GM19240 (cell line): ENCODE data around the gene MEP1A.
"Not testable (repeated sequence)": the region's sequence is repeated elsewhere in the genome, so short reads cannot be mapped to it uniquely, and the experiment has no call there.

Experiments used
- DNase-seq: peaks from one replicate; pipeline ENCODE4 v3.0.0; 2011; ENCODE audit warnings: low spot score; ENCODE audit not compliant: insufficient read length

Gene MEP1A

DNA sequence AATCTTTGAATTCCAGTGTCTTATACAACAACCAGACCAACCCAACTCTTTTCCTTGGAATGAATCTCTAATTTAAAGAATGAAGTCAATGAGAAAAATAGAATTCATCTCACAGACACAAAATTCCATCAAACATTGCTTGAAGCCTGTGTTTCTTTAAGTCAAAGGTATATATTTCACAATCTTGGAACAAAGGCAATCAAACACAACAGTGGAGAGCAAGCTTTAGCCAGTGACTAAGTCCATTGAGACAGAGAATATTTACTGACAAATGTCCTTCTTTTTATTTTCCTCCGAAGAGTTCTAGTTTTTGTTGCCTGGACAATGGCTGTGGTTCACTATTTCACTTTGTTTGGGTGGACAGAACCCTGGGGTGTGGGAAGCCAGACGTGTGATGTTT is 35.8 kb downstream of the MEP1A start:
- DNase-seq = no peak

DNA sequence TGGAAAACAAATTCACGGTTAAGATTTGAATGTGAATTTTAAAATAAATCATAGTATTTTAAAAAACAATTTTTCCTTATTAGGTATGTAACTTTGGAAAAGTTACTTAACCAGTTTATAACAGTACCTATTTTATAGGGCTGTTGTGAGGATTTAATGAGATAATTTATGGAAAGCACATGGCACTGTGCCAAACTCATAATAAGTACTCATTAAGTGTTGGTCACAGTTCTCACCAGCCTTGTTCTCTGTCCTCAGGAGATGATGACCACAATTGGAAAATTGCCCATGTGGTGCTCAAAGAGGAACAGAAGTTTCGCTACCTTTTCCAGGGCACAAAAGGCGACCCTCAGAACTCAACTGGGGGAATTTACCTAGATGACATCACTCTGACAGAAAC is 39.6 kb downstream of the MEP1A start:
- DNase-seq = no peak

DNA sequence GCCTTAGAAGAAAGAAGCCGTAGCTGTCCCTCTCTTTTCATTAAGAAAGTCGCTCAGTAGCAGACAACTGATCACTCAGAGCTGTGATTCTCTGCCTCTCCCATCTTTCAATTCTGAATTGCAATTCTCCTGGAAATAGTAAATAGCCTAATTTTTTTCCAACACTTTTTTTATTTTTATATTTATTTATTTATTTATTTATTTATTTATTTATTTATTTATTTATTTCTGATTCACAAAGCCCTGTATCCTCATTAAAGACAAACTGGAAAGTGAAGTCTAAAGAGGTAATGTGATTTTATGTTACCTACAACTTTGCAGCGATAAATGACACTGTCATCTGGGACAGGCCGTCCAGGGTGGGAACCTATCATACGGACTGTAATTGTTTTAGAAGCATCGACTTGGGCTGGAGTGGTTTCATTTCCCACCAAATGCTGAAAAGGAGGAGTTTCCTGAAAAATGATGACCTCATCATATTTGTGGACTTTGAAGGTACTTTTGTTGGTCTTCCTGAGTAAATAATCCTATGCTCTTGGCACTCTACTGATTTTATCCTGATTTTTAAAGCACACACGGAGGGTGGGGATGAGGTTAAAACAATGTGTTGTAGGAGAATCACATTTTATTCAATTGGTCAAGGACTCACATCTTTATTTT is 41.2 kb downstream of the MEP1A start:
- not testable (repeated sequence) for DNase-seq

GRCh38 chr6:46834991-46835390 is 41.8 kb downstream of the MEP1A start:
- DNase-seq = not testable (repeated sequence)

GRCh38 chr6:46838033-46838432 is 44.8 kb downstream of the MEP1A start:
- no peak for DNase-seq

GRCh38 chr6:46842252-46842846 is 49.2 kb downstream of the MEP1A start:
- not testable (repeated sequence) for DNase-seq

DNA sequence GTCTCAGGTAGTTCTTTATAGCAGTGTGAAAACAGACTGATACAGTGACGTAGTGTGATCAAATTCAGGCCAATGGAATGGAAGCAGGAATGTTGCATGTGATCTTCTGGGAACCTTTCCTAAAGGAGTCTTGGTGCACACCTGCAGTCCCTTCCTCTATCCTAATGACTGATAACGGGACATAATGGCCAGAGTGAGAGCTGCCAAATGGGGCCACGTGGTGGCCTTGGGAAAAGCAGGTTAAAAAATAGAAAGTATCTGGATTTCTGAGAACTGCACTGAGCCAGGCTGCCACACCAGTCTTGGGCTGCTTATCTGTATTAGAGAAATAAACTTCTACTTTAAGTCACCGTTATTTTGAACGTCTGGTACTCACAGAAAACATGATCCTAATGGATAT is 51.9 kb downstream of the MEP1A start:
- DNase-seq = no peak

DNA sequence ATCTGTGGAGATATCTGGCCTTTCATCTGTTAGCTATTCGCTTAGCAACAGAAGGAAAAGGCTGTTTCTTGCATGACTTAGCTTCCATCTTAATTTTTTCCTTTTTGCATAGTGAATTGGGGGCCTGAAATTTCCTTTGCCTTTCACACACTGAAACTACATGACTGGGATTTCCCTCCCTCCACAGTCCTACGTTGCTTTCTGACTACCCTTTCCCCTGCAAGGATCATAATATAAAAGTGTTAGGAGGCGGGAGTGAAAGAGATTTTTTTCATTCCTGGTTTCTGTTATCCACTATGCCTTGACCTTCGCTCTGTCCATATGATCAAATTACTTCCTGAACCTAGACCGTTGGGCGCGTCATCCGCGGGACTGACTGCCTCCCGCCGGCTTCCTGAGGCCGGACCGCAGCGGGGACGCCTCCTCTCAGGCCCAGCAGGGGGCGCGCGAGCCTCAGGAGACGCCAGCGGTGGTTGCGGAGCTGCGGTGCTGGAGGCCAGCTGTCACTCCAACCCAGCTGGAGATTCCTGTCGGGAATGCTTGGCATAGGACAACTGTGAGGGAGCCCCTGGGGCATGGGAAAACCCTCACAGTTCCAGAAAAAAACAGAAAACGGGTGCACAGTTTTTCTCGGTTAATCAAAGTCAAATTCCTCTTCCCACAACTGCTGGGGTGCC is 55.6 kb downstream of the MEP1A start:
- DNase-seq = peak; percentile 32

GRCh38 chr6:46849361-46849690 is 56.1 kb downstream of the MEP1A start:
- DNase-seq = no peak

DNA sequence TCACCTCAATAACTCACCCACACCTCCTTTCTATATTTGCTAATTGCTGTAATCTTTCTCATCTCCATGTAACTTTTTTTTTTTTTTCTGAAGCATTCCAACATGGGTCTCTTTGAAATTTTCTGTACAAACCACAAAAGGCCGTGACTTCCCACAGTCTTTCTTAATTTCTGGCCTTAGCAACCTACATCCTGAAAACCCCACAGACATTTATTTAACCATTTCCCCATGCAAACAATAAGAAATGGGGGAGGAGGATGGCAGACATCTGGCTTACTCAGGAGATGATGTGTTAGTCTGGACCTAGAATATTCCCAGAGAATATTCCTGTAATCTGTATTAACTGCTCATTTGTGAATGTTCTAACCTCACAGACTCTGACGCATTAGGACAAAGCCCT is 57.6 kb downstream of the MEP1A start:
- no peak for DNase-seq

- DNase-seq = not testable (repeated sequence)
These were observed 58.4 kb downstream of the MEP1A start for GRCh38 chr6:46851576-46851975.

GRCh38 chr6:46855966-46856365 is 62.8 kb downstream of the MEP1A start:
- not testable (repeated sequence) for DNase-seq

DNA sequence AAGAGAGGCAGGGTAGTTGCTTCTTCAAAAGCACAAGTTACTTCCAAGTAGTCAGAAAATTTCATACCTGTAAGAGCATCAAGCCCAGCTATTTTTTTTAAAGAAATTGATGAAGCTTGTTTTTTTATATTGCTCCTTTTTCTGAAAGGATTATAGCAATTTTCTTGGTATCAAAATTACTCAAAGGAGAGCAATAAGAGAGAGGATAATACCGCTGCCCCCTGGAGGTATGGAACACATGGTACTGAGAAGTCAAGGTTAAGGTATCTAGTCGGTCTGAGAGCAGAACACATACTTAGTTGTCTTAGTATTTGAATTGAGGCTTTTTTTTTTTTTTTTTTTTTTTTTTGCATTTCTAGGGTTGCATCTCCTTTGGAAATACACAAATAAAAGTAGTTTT is 69.2 kb downstream of the MEP1A start:
- DNase-seq = no peak

GRCh38 chr6:46863791-46864190 is 70.6 kb downstream of the MEP1A start:
- DNase-seq = no peak

- DNase-seq = no peak
These were observed 72.0 kb downstream of the MEP1A start for GRCh38 chr6:46865221-46865620.

DNA sequence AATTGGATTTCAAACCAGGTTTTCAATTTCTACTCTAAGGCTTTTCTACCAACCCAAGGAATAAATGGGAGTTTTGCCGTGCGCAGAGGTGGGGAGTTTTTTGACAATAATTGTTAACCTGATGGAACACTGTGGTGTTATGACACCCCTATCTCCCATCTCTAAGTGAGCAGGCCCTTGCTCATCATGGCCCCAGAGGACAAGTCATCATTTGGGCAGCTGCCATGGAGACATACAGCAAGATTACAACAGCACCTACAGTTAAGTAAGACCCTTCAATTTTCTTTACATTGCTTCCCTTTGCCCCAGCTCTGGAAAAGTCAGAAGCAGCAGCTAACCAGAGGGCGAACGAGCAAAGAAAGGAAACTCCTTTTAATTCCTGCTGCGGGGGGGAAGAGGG is 74.2 kb downstream of the MEP1A start:
- DNase-seq = no peak

GRCh38 chr6:46876126-46876525 is 82.9 kb downstream of the MEP1A start:
- no peak for DNase-seq

- DNase-seq = no peak
These were observed 85.8 kb downstream of the MEP1A start for GRCh38 chr6:46879003-46879402.

- DNase-seq = no peak
These were observed 89.5 kb downstream of the MEP1A start for GRCh38 chr6:46882645-46883044.

DNA sequence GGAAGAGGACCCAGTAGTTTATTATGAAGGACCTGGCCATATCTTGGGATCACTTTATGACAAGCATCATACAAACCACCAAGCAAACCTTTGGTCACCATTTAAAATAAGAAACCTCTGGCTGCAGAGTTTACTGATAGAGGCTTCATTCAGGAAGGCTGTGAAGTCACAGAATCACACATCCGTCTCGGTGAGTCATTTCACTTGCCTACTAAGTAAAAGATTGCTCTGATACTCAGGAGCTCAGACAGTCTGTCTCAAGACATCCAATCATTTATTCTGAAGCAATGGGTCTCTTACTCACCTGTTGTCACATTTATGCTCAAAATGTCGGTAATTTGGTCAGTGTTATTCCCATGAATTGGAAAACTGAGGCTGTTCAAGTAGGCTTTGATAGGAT is 94.8 kb downstream of the MEP1A start:
- no peak for DNase-seq

DNA sequence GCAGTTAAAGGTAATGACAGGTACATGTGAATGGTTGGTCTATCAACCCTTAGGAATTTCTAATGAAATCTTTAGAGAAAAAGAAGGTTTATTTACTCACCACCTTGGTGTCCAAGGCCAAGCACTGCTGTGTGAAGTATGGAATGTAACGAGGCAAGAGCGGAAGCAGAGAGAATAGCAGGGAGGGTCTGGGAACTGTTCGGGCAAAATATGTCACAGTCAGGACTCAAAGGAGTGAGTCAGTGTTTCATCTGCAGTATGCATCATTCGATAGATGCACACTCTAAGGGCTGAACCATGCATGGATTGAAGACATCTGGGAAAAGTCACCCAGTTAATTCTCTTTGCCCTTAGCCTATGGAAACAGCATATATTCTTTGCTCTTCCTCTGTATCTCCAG is 95.4 kb downstream of the MEP1A start:
- no peak for DNase-seq
